GM12878 (cell line): ENCODE measurements around the gene ABCA9. TPM values are rescaled to one million over a fixed set of nuclear protein-coding genes. Genes with fewer than 3 reads are reported as not detected.

Experiments used
- ATAC-seq: fragments of 200-7000 bp; cut with Tn5 transposase; 3 replicates; pipeline ENCODE4 v1.9.1; 2020; ENCODE audit warnings: mild to moderate bottlenecking, moderate library complexity
- BruUV-seq: library from RNA; stranded (reverse); fragments of 400-500 nt; replicated peaks from 2 replicates; lab custom pipeline; 2021; lab: Mats Ljungman, UMichigan
- CTCF ChIA-PET: fragments of 300-600 bp; sonication (Branson Sonifier 250); formaldehyde crosslinking; extraction: SDS; loops from one replicate; lab custom pipeline; 2021; ENCODE audit warnings: inconsistent platforms; lab: Yijun Ruan, JAX
- POLR2A ChIA-PET: fragments of 350-600 bp; formaldehyde crosslinking; extraction: SDS; loops from one replicate; lab custom pipeline; 2021; ENCODE audit warnings: inconsistent platforms; lab: Charles Lee
- RAD21 ChIA-PET: fragments of 300-600 bp; sonication (Branson Sonifier 250); formaldehyde crosslinking; loops from one replicate; lab custom pipeline; 2023; ENCODE audit warnings: antibody characterized with exemption; ENCODE audit not compliant: unreplicated experiment; lab: Charles Lee
- SMC1A ChIA-PET: fragments of 300-600 bp; sonication (Branson Sonifier 250); formaldehyde crosslinking; loops from one replicate; lab custom pipeline; 2023; ENCODE audit not compliant: unreplicated experiment, uncharacterized antibody; lab: Charles Lee
- DNase-seq: peaks from one replicate; pipeline ENCODE4 v3.0.0-alpha.2; 2011; ENCODE audit warnings: low read depth, low spot score
- FAIRE-seq: peaks from 3 replicates; lab custom pipeline; 2011; peaks lifted over from hg19 to GRCh38; lab: Jason Lieb, UNC
- H2AFZ ChIP-seq: 2 replicates; pipeline ENCODE4 v1.6.0; 2011; ENCODE audit warnings: low read depth, low read length, control low read depth; ENCODE audit not compliant: control insufficient read depth
- H3K27ac ChIP-seq: 2 replicates; pipeline ENCODE4 v1.5.1; 2011; ENCODE audit warnings: control low read depth; ENCODE audit not compliant: control insufficient read depth, insufficient read depth
- H3K27me3 ChIP-seq, 2 experiments: replicated peaks in 1 of 2; 2 replicates each; pipeline versions ENCODE4 v1.6.0 to v1.6.1; 2011; ENCODE audit warnings: low read length in 1 of 2; ENCODE audit not compliant: control insufficient read depth in 2 of 2, insufficient read depth in 2 of 2
- H3K36me3 ChIP-seq, 2 experiments: 2 replicates each; pipeline ENCODE4 v1.5.1; 2011; ENCODE audit warnings: low read length in 1 of 2; ENCODE audit not compliant: control insufficient read depth in 2 of 2, insufficient read depth in 2 of 2
- H3K4me1 ChIP-seq: 2 replicates; pipeline ENCODE4 v1.6.1; 2011; ENCODE audit warnings: mild to moderate bottlenecking, low read length, moderate library complexity, mixed read lengths; ENCODE audit not compliant: control insufficient read depth, insufficient read depth
- H3K4me2 ChIP-seq: 2 replicates; pipeline ENCODE4 v1.6.0; 2011; ENCODE audit warnings: control low read depth; ENCODE audit not compliant: control insufficient read depth, insufficient read depth
- H3K4me3 ChIP-seq: fragments of 200-600 bp; sonication (generic); 2 replicates; pipeline ENCODE4 v1.5.1; 2016
- H3K79me2 ChIP-seq: 2 replicates; pipeline ENCODE4 v1.6.0; 2011; ENCODE audit warnings: low read length; ENCODE audit not compliant: control insufficient read depth, insufficient read depth
- H3K9ac ChIP-seq: 2 replicates; pipeline ENCODE4 v1.8.0; 2011; ENCODE audit warnings: low read length, control low read depth, mixed read lengths; ENCODE audit not compliant: control insufficient read depth, insufficient read depth
- H3K9me3 ChIP-seq: replicated peaks from 3 replicates; pipeline ENCODE4 v1.5.1; 2011; ENCODE audit warnings: mild to moderate bottlenecking, low read length; ENCODE audit not compliant: control insufficient read depth, insufficient read depth
- H4K20me1 ChIP-seq: 2 replicates; pipeline ENCODE4 v1.6.0; 2011; ENCODE audit not compliant: control insufficient read depth, insufficient read depth
- NFYA ChIP-seq: IDR thresholded peaks from 2 replicates; pipeline ENCODE4 v1.6.1; 2011; ENCODE audit warnings: low read depth, mild to moderate bottlenecking, low read length, improper control_type of control experiment, borderline replicate concordance
- SMARCA5 ChIP-seq: fragments of 450-650 bp; IDR thresholded peaks from 2 replicates; pipeline ENCODE4 v1.6.1; 2017; ENCODE audit warnings: mild to moderate bottlenecking
- ZNF384 ChIP-seq: IDR thresholded peaks from 2 replicates; pipeline ENCODE4 v1.6.1; 2012; ENCODE audit warnings: low read depth, mild to moderate bottlenecking, low read length, improper control_type of control experiment, borderline replicate concordance
- WGBS: methylation state at CpG from one replicate; pipeline ENCODE4 v1.1.6; 2016; ENCODE audit warnings: low lambda C conversion rate; ENCODE audit not compliant: insufficient replicate concordance, insufficient coverage; ENCODE audit errors: missing lambda C conversion rate; 5-methylcytosine and 5-hydroxymethylcytosine counted together
- in situ Hi-C: fragments of 300-500 bp; cut with MboI; formaldehyde crosslinking; loops from 9 replicates; pipeline ENCODE4 v1.14.3; 2018; ENCODE audit warnings: mixed read lengths
- intact Hi-C: fragments of 100-400 bp; cut with micrococcal nuclease; formaldehyde crosslinking; loops from one replicate; pipeline ENCODE4 v1.14.2; 2022; ENCODE audit not compliant: unreplicated experiment
- polyA plus RNA-seq, 11 experiments: library from polyadenylated mRNA; depleted of rRNA in 4 of 11; unstranded in 6 of 11; stranded (reverse) in 5 of 11; fragments of >200 nt; fragmentation: Nextera tagmentation in 4 of 11; fragmentation: Illumina TruSeq in 1 of 11; extraction: Ambion mirVana in 4 of 11; extraction: Trizol in 1 of 11; gene quantifications; 1 replicate in 1 of 11; 2 replicates in 10 of 11; pipeline versions ENCODE4 v1.2.1 to v1.2.3, GENCODE V29; 2011 to 2016; ENCODE audit warnings: inconsistent platforms in 2 of 11, missing spikeins in 2 of 11, low read depth in 1 of 11
- total RNA-seq, 4 experiments: library from RNA; depleted of rRNA in 3 of 4; stranded (reverse); fragments of >200 nt in 3 of 4; fragmentation: Illumina TruSeq in 1 of 4; extraction: Trizol in 1 of 4; gene quantifications; 2 replicates each; pipeline versions ENCODE4 v1.2.1 to v1.2.3, GENCODE V29; 2013 to 2021

ABCA9 gene
- total and polyA plus RNA-seq, 10 of the 15 experiments (the other 5 are each of a cell fraction or from before 2014, with no cell fraction given): under 0.01 to 2.9 (median 0.31) TPM

- RAD21 ChIA-PET: no interaction called here
- Histone ChIP-seq H4K20me1 (no peaks in the 10 kb centered on the region), H3K4me2 (no peak overlapping the region), H3K4me1 (no peaks in the 10 kb centered on the region), H2AFZ (no peak overlapping the region), H3K4me3 (no peak overlapping the region), H3K27ac (no peak overlapping the region), H3K79me2 (no peaks in the 10 kb centered on the region), H3K36me3 (no peaks in the 10 kb centered on the region), H3K9me3 (no peaks in the 10 kb centered on the region; the same call in 1 of the 3 replicates), H3K27me3 (no peaks in the 10 kb centered on the region), H3K9ac (no peak overlapping the region)
- in situ Hi-C loops: no loop called here
- TF ChIP-seq NFYA: no peak
- CTCF ChIA-PET: no interaction called here
- 31% methylated on average over 3 of the region's 3 CpGs for WGBS
- intact Hi-C loops: no loop called here
- no TSS peak for BruUV-seq
- SMC1A ChIA-PET: interaction anchor here (1.0 to 1.1 kb wide), 2 partner anchors 68 to 69 kb away, joined by 3 read pairs; no protein-coding TSS in a partner anchor
- DNase-seq: no peak
- FAIRE-seq: no peak
- ATAC-seq: no peak
- POLR2A ChIA-PET: no interaction called here
These were observed 13.1 kb downstream of the ABCA9 start for GRCh38 chr17:69047368-69048263.

- Histone ChIP-seq H3K27ac (no peak overlapping the region), H3K36me3 (no peaks in the 10 kb centered on the region), H3K4me2 (no peak overlapping the region), H3K4me1 (no peaks in the 10 kb centered on the region), H3K4me3 (no peak overlapping the region), H4K20me1 (no peaks in the 10 kb centered on the region), H3K9ac (no peak overlapping the region), H3K9me3 (no peaks in the 10 kb centered on the region; the same call in 1 of the 3 replicates), H2AFZ (no peak overlapping the region)
- no peak for FAIRE-seq
- ChIA-PET POLR2A (no interaction called here), SMC1A (no interaction called here), RAD21 (no interaction called here)
- WGBS: 50% methylated on average over 4 of the region's 4 CpGs
- intact Hi-C loops (no loop called here), in situ Hi-C loops (no loop called here)
- DNase-seq: no peak
- TF ChIP-seq SMARCA5 (no peak), ZNF384 (no peak)
- TF ChIP-seq, all 136 proteins: peak for 0
- Histone ChIP-seq H3K27me3 (no peaks in the 10 kb centered on the region), H3K79me2 (no peaks in the 10 kb centered on the region)
- CTCF ChIA-PET: no interaction called here
- no peak for ATAC-seq
- BruUV-seq: no TSS peak
These were observed 14.5 kb downstream of the ABCA9 start for GRCh38 chr17:69046121-69046807.
